Bone marrow (tissue), 2 donors: ENCODE data around the gene JADE3.
"Not testable (repeated sequence)": the region's sequence is repeated elsewhere in the genome, so short reads cannot be mapped to it uniquely, and the experiment has no call there.

Experiments
- DNase-seq, 2 donors: peaks; one replicate each; lab custom pipeline; 2025; lab: John Stamatoyannopoulos, UW

JADE3 gene

GRCh38 chrX:46935295-46935694, 23.1 kb downstream of the JADE3 start:
- DNase-seq, result no peak

GRCh38 chrX:46938589-46938988, 26.4 kb downstream of the JADE3 start:
- no peak for DNase-seq

GRCh38 chrX:46941341-46941740, 29.1 kb downstream of the JADE3 start:
- no peak for DNase-seq

- DNase-seq, result no peak
Observed at GRCh38 chrX:46953137-46953527, 40.9 kb downstream of the JADE3 start.

- no peak for DNase-seq
Observed at GRCh38 chrX:46953597-46953996, 41.4 kb downstream of the JADE3 start.

DNA sequence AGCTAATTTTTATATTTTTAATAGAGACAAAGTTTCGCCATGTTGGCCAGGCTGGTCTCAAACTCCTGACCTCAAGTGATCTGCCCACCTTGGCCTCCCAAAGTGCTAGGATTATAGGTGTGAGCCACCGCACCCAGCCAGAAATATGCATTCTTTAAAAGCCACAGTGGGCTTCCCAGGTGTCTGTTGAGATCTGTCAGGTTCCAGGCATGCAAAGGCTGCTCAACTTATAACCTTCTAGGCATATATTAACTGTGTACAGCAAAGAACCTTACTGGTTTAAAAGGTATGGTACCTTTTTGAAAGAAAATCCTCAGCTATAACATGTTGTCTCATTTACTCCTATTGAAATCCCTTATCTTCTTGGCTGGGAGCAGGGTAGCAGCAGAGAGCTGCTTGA, 42.5 kb downstream of the JADE3 start:
- DNase-seq, result no peak

- not testable (repeated sequence) for DNase-seq
Observed at GRCh38 chrX:46956589-46956988, 44.4 kb downstream of the JADE3 start.

GRCh38 chrX:46957297-46957696, 45.1 kb downstream of the JADE3 start:
- DNase-seq, result no peak

- DNase-seq, result no peak
Observed at GRCh38 chrX:46959101-46959500, 46.9 kb downstream of the JADE3 start.

DNA sequence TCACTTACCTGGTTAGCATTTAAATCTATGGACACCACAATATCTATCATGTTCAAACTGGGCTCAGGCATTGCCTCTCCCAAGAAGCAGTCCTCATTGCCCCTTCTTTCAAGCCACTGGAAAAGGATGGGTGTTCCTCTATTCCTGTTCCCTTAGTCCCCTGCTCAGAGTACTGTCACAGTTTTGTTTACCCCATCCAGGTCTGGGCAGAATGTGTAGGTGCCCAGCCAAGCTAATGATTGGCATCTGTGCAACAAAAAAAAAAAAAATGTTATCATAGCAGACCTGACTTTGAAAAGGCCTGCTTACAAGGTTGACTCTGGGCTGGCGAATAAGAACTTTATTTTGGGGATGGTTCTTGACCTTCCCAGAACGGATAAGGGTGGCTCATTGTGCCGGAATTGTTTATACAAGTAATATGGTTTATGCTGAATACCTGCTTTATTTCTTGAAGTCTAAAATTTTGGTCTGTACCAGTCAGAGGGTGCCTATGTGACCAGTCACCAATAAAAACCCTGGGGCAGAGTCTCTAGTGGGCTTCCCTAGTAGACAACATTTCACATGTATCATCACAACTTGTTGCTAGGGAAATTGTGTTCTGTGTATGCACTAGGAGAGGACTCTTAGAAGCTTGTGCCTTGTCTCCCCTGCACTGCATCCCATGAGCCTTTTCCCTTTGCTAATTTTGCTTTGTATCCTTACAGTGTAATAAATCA, 47.9 kb downstream of the JADE3 start:
- DNase-seq, result no peak

DNA sequence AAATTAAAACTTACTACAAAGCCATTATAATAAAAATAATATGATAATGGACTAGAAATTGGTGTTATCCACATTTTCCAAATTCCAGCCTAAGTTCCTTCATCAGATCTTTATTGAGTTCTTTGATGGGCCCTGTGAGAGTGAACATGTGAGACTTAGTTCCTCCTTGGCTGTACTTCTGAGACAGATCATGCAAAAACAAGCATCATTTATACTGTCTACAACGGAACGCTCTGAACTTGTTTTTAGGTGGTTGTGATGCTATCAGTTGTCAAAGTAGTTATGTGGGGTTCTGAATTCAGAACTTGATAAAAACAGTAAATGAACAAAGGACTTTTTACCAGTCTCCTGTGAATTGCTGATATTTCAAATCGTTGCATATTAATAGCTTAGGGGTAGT, 48.9 kb downstream of the JADE3 start:
- no peak for DNase-seq

DNA sequence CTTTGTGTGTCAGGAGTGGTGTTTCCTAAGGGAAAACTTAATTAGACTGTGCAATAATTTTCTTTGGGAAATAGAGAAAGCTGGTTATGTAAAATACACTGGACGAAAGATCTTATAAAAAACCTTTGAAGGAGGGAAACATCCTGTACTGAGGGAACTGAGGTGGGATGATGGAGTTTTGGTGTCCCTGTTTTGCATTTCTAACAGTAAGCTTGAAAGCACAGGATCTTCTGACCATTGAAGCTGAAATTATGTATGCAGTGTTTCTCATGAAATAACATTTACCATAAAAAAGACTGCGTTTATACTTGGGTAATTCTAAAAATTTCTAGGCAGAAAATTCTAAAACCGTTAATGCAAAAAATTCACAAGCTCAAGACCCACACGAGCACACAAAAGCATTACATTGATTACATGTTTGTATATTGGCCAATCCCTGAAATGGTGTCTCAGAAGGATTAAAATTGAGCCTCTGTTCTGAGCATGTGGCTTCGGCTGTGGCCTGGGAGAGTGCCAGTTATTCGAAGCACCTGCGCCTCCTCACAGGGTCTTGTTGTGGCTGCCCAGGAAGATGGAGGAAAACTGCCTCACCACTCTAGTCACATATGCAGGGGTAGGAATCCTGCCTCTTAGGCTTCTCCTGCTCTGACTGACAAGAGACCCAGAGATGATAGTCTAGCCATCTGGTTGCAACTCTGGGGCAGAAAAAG, 49.5 kb downstream of the JADE3 start:
- no peak for DNase-seq

DNA sequence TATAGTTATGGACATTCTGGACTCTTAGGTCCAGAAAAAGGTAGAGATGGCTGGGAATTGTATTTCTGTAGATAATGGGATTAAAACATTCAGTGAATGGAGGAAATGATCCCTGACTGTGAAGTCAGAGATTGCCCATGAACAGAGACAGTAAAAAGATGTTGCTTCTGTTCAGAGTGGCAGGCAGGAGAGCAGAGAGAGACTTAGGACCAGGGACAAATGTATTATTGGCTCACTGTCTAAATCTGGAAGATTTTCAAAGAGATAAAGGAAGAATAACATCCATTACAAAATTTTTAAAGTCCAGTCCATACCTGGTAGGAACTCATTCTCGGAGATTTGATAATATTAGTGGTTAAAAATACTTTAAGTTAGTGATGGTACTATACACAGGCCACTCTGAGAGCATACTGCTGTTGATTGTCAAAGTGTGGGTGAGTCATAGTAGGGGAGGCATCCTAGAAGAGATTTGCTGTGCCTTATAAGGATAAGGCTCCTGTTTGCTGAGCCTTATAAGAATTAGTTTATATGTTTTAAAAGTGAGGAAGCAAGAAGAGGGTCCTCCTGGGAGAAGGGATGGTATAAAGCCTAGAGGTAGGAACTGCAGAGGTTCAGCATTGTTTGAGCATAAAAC, 53.0 kb downstream of the JADE3 start:
- no peak for DNase-seq

GRCh38 chrX:46967547-46967946, 55.3 kb downstream of the JADE3 start:
- DNase-seq, result no peak

DNA sequence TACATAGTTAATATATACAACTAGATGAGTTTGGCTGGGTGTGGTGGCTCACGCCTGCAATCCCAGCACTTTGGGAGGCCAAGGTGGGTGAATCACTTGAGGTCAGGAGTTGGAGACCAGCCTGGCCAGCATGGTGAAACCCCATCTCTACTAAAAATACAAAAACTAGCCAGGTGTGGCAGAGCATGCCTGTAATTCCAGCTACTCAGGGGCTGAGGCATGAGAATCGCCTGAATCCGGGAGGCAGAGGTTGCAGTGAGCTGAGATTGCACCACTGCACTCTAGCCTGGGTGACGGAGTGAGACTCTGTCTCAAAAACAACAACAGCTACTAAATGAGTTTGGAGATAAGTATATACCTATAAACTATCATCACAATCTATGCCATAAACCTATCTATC, 64.8 kb downstream of the JADE3 start:
- not testable (repeated sequence) for DNase-seq

DNA sequence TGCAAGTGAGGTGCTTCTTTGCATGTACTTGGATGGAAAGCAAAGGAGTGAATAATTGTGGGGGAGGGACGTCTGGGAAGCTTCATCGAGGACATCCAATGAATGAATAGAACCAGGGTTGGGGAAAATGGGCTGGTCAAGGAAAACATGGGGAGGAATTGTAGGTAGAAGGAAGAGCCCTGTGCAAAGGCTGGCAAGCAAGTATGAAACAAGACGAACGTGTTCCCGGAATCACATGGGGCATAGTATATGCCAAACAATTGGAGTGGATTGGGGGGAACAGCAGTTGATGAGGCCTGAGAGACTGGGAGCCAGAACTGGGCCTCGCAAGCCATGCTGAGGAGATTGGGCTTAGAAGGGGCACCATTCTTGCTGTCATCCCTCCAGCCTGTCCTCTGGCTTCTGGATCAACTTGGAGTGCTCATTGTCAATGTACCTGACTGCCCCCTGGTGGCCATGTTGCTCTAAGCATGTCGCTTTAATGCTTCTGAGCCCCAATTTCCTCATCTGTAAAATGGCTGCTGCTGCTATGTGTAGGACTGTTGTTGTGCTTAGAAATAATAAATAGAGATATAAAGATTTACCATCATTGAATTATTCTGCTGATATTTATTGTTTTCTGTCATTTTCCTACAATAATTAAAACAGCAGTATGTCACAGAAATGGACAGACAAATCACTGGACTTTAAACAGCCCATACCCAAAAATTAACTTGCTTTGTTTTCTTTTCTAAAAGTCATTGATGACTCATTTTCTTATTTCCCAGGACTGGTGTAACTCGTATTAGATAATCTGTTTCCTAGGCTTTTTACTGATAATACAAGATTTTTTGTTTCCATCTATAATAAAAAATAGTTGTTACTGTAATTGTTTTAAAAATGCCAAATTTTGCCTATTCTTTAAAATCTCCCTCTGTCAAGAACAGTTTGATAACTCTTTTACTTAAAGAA, 66.4 kb downstream of the JADE3 start:
- peak; percentile 4 to 31 for DNase-seq

DNA sequence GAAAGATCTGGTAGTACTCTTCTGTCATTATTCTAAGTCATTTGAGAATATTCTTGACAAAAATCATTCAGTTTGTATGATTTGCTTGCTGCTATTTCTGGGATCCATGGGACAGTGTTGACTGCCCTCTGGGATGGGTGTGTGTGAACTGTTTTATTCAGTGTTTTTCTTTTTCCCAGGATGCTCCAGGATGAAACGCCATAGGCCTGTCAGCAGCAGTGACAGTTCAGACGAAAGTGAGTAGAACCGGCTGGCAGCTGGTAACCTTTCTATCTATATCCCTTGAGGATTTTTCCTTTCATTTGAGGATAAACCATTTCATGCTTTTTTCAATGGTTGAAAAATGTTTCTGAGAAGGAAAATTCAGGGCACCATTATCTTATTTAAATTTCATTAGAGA, 72.5 kb downstream of the JADE3 start:
- no peak for DNase-seq

- DNase-seq, result no peak
Observed at GRCh38 chrX:46989548-46989947, 77.3 kb downstream of the JADE3 start.

GRCh38 chrX:46991664-46992063, 79.4 kb downstream of the JADE3 start:
- DNase-seq, result no peak

GRCh38 chrX:46992070-46992469, 79.8 kb downstream of the JADE3 start:
- no peak for DNase-seq

DNA sequence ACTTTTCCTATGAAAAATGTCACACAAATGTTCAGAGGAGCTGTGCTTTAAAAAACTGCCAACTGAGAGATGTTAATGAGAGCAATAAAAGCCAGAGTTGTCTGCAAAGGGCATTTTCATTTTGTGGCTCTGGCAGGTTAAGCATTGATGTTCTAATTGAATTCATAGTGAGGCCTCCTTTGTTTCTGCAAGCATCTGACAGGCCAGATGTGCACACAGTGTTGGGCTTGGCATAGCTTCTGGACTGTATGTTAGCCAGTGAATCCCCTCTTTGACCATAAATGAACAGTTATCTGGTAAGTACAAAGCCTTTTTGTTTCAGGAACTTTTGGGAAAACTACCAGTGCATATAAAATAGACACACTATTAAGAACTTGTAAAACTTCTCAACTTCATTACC, 81.9 kb downstream of the JADE3 start:
- no peak for DNase-seq

GRCh38 chrX:47012131-47012530, 99.9 kb downstream of the JADE3 start:
- DNase-seq, result no peak
